GM12878 (cell line): ENCODE data around the gene ANK3. TPM values are rescaled to one million over a fixed set of nuclear protein-coding genes. Genes with fewer than 3 reads are reported as not detected.

ENCODE experiments used
- ATAC-seq: fragments of 200-7000 bp; cut with Tn5 transposase; 3 replicates; pipeline ENCODE4 v1.9.1; 2020; ENCODE audit warnings: mild to moderate bottlenecking, moderate library complexity
- BruUV-seq: library from RNA; stranded (reverse); fragments of 400-500 nt; replicated peaks from 2 replicates; lab custom pipeline; 2021; lab: Mats Ljungman, UMichigan
- CTCF ChIA-PET: fragments of 300-600 bp; sonication (Branson Sonifier 250); formaldehyde crosslinking; extraction: SDS; loops from one replicate; lab custom pipeline; 2021; ENCODE audit warnings: inconsistent platforms; lab: Yijun Ruan, JAX
- POLR2A ChIA-PET: fragments of 350-600 bp; formaldehyde crosslinking; extraction: SDS; loops from one replicate; lab custom pipeline; 2021; ENCODE audit warnings: inconsistent platforms; lab: Charles Lee
- RAD21 ChIA-PET: fragments of 300-600 bp; sonication (Branson Sonifier 250); formaldehyde crosslinking; loops from one replicate; lab custom pipeline; 2023; ENCODE audit warnings: antibody characterized with exemption; ENCODE audit not compliant: unreplicated experiment; lab: Charles Lee
- SMC1A ChIA-PET: fragments of 300-600 bp; sonication (Branson Sonifier 250); formaldehyde crosslinking; loops from one replicate; lab custom pipeline; 2023; ENCODE audit not compliant: unreplicated experiment, uncharacterized antibody; lab: Charles Lee
- DNase-seq: peaks from one replicate; pipeline ENCODE4 v3.0.0-alpha.2; 2011; ENCODE audit warnings: low read depth, low spot score
- FAIRE-seq: peaks from 3 replicates; lab custom pipeline; 2011; peaks lifted over from hg19 to GRCh38; lab: Jason Lieb, UNC
- H2AFZ ChIP-seq: 2 replicates; pipeline ENCODE4 v1.6.0; 2011; ENCODE audit warnings: low read depth, low read length, control low read depth; ENCODE audit not compliant: control insufficient read depth
- H3K27ac ChIP-seq: 2 replicates; pipeline ENCODE4 v1.5.1; 2011; ENCODE audit warnings: control low read depth; ENCODE audit not compliant: control insufficient read depth, insufficient read depth
- H3K27me3 ChIP-seq, 2 experiments: replicated peaks in 1 of 2; 2 replicates each; pipeline versions ENCODE4 v1.6.0 to v1.6.1; 2011; ENCODE audit warnings: low read length in 1 of 2; ENCODE audit not compliant: control insufficient read depth in 2 of 2, insufficient read depth in 2 of 2
- H3K36me3 ChIP-seq, 2 experiments: 2 replicates each; pipeline ENCODE4 v1.5.1; 2011; ENCODE audit warnings: low read length in 1 of 2; ENCODE audit not compliant: control insufficient read depth in 2 of 2, insufficient read depth in 2 of 2
- H3K4me1 ChIP-seq: 2 replicates; pipeline ENCODE4 v1.6.1; 2011; ENCODE audit warnings: mild to moderate bottlenecking, low read length, moderate library complexity, mixed read lengths; ENCODE audit not compliant: control insufficient read depth, insufficient read depth
- H3K4me2 ChIP-seq: 2 replicates; pipeline ENCODE4 v1.6.0; 2011; ENCODE audit warnings: control low read depth; ENCODE audit not compliant: control insufficient read depth, insufficient read depth
- H3K4me3 ChIP-seq: fragments of 200-600 bp; sonication (generic); 2 replicates; pipeline ENCODE4 v1.5.1; 2016
- H3K79me2 ChIP-seq: 2 replicates; pipeline ENCODE4 v1.6.0; 2011; ENCODE audit warnings: low read length; ENCODE audit not compliant: control insufficient read depth, insufficient read depth
- H3K9ac ChIP-seq: 2 replicates; pipeline ENCODE4 v1.8.0; 2011; ENCODE audit warnings: low read length, control low read depth, mixed read lengths; ENCODE audit not compliant: control insufficient read depth, insufficient read depth
- H3K9me3 ChIP-seq: replicated peaks from 3 replicates; pipeline ENCODE4 v1.5.1; 2011; ENCODE audit warnings: mild to moderate bottlenecking, low read length; ENCODE audit not compliant: control insufficient read depth, insufficient read depth
- H4K20me1 ChIP-seq: 2 replicates; pipeline ENCODE4 v1.6.0; 2011; ENCODE audit not compliant: control insufficient read depth, insufficient read depth
- ATF7 ChIP-seq: fragments of 450-650 bp; IDR thresholded peaks from 2 replicates; pipeline ENCODE4 v1.6.1; 2016; ENCODE audit warnings: low read depth, mild to moderate bottlenecking
- DPF2 ChIP-seq: fragments of 450-650 bp; IDR thresholded peaks from 2 replicates; pipeline ENCODE4 v1.6.1; 2017; ENCODE audit warnings: mild to moderate bottlenecking
- ESRRA ChIP-seq: IDR thresholded peaks from 2 replicates; pipeline ENCODE4 v1.6.1; 2012; ENCODE audit warnings: mild to moderate bottlenecking, low read length, improper control_type of control experiment
- ETV6 ChIP-seq, 2 experiments: fragments of 450-650 bp in 1 of 2; IDR thresholded peaks in 1 of 2; conservative IDR thresholded peaks in 1 of 2; 2 replicates each; pipeline ENCODE4 v1.6.1; 2014; ENCODE audit warnings: antibody characterized with exemption in 1 of 2, borderline replicate concordance in 1 of 2, low read depth in 1 of 2, mild to moderate bottlenecking in 1 of 2, moderate library complexity in 1 of 2
- MYB ChIP-seq: fragments of 150-350 bp; IDR thresholded peaks from 2 replicates; pipeline ENCODE4 v1.6.1; 2014; ENCODE audit warnings: mild to moderate bottlenecking, low read depth, low read length, borderline replicate concordance
- NFYA ChIP-seq: IDR thresholded peaks from 2 replicates; pipeline ENCODE4 v1.6.1; 2011; ENCODE audit warnings: low read depth, mild to moderate bottlenecking, low read length, improper control_type of control experiment, borderline replicate concordance
- PAX8 ChIP-seq: fragments of 450-650 bp; IDR thresholded peaks from 2 replicates; pipeline ENCODE4 v1.6.1; 2017; ENCODE audit warnings: mild to moderate bottlenecking, moderate library complexity
- RUNX3 ChIP-seq: IDR thresholded peaks from 2 replicates; pipeline ENCODE4 v1.6.1; 2012; ENCODE audit warnings: low read length, inconsistent platforms
- SMARCA5 ChIP-seq: fragments of 450-650 bp; IDR thresholded peaks from 2 replicates; pipeline ENCODE4 v1.6.1; 2017; ENCODE audit warnings: mild to moderate bottlenecking
- STAT1 ChIP-seq: fragments of 450-650 bp; conservative IDR thresholded peaks from 2 replicates; pipeline ENCODE4 v1.6.1; 2014; ENCODE audit warnings: antibody characterized with exemption, mild to moderate bottlenecking
- ZZZ3 ChIP-seq: IDR thresholded peaks from 2 replicates; pipeline ENCODE4 v1.6.1; 2011; ENCODE audit warnings: low read depth; ENCODE audit not compliant: control insufficient read depth, insufficient read length
- whole genome bisulfite sequencing: methylation state at CpG from one replicate; pipeline ENCODE4 v1.1.6; 2016; ENCODE audit warnings: low lambda C conversion rate; ENCODE audit not compliant: insufficient replicate concordance, insufficient coverage; ENCODE audit errors: missing lambda C conversion rate; 5-methylcytosine and 5-hydroxymethylcytosine counted together
- in situ Hi-C: fragments of 300-500 bp; cut with MboI; formaldehyde crosslinking; loops from 9 replicates; pipeline ENCODE4 v1.14.3; 2018; ENCODE audit warnings: mixed read lengths
- intact Hi-C: fragments of 100-400 bp; cut with micrococcal nuclease; formaldehyde crosslinking; loops from one replicate; pipeline ENCODE4 v1.14.2; 2022; ENCODE audit not compliant: unreplicated experiment
- polyA plus RNA-seq, 11 experiments: library from polyadenylated mRNA; depleted of rRNA in 4 of 11; unstranded in 6 of 11; stranded (reverse) in 5 of 11; fragments of >200 nt; fragmentation: Nextera tagmentation in 4 of 11; fragmentation: Illumina TruSeq in 1 of 11; extraction: Ambion mirVana in 4 of 11; extraction: Trizol in 1 of 11; gene quantifications; 1 replicate in 1 of 11; 2 replicates in 10 of 11; pipeline versions ENCODE4 v1.2.1 to v1.2.3, GENCODE V29; 2011 to 2016; ENCODE audit warnings: inconsistent platforms in 2 of 11, missing spikeins in 2 of 11, low read depth in 1 of 11
- total RNA-seq, 4 experiments: library from RNA; depleted of rRNA in 3 of 4; stranded (reverse); fragments of >200 nt in 3 of 4; fragmentation: Illumina TruSeq in 1 of 4; extraction: Trizol in 1 of 4; gene quantifications; 2 replicates each; pipeline versions ENCODE4 v1.2.1 to v1.2.3, GENCODE V29; 2013 to 2021
- TF ChIP-seq, protein P1 (sequence below): IDR thresholded peaks from 2 replicates; pipeline ENCODE4 v1.6.1; 2011; ENCODE audit warnings: borderline replicate concordance, low read depth, mild to moderate bottlenecking, moderate library complexity, low read length; ENCODE audit not compliant: insufficient read depth, poor library complexity, severe bottlenecking
- TF ChIP-seq, protein P2 (sequence below): IDR thresholded peaks from 2 replicates; pipeline ENCODE4 v1.6.1; 2012; ENCODE audit warnings: low read depth, low read length, improper control_type of control experiment
- TF ChIP-seq, protein P3 (sequence below): fragments of 150-350 bp; IDR thresholded peaks from 2 replicates; pipeline ENCODE4 v1.6.1; 2014; ENCODE audit warnings: mild to moderate bottlenecking, low read depth, low read length

ANK3 gene
- total and polyA plus RNA-seq, 10 of the 15 experiments (the other 5 are each of a cell fraction or from before 2014, with no cell fraction given) = 0.06 to 0.82 (median 0.20) TPM; not detected in 2

DNA sequence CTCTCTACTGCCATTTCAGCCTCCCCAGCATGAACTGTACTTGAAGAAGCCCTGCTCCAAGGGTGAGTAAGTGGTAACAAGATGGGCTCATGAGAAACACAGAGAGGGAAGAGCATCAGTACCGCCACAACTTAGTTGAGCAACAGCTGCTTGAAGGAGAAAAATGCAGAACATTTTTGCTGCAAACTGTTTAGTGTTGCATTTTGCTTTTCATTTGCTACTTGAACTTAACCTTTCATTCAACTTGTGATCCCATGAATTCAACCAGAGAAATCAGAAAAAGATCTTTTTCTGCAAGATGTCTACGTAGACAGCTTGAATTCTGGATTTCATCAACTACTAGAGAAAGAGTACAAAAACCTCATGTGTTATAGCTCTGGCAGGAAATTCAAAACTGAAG is 40.7 kb downstream of the ANK3 start:
- TF ChIP-seq ETV6 (conservative IDR thresholded peaks at IDR 0.05 in 1 of 2, IDR thresholded peaks at IDR 0.05 in 1 of 2; ENCODE audit: borderline replicate concordance in 1 of 2, low read depth in 1 of 2) = no peak
- TF ChIP-seq MYB = no peak
- TF ChIP-seq NFYA = no peak
- TF ChIP-seq, protein P1, sequence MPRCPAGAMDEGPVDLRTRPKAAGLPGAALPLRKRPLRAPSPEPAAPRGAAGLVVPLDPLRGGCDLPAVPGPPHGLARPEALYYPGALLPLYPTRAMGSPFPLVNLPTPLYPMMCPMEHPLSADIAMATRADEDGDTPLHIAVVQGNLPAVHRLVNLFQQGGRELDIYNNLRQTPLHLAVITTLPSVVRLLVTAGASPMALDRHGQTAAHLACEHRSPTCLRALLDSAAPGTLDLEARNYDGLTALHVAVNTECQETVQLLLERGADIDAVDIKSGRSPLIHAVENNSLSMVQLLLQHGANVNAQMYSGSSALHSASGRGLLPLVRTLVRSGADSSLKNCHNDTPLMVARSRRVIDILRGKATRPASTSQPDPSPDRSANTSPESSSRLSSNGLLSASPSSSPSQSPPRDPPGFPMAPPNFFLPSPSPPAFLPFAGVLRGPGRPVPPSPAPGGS = no peak
- no peak for TF ChIP-seq ZZZ3
- no peak for TF ChIP-seq SMARCA5
- TF ChIP-seq ATF7 = no peak
- TF ChIP-seq, protein P2, sequence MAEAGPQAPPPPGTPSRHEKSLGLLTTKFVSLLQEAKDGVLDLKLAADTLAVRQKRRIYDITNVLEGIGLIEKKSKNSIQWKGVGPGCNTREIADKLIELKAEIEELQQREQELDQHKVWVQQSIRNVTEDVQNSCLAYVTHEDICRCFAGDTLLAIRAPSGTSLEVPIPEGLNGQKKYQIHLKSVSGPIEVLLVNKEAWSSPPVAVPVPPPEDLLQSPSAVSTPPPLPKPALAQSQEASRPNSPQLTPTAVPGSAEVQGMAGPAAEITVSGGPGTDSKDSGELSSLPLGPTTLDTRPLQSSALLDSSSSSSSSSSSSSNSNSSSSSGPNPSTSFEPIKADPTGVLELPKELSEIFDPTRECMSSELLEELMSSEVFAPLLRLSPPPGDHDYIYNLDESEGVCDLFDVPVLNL = no peak
- no peak for TF ChIP-seq ESRRA
- TF ChIP-seq DPF2 = no peak
- TF ChIP-seq PAX8 = no peak
- TF ChIP-seq, protein P3, sequence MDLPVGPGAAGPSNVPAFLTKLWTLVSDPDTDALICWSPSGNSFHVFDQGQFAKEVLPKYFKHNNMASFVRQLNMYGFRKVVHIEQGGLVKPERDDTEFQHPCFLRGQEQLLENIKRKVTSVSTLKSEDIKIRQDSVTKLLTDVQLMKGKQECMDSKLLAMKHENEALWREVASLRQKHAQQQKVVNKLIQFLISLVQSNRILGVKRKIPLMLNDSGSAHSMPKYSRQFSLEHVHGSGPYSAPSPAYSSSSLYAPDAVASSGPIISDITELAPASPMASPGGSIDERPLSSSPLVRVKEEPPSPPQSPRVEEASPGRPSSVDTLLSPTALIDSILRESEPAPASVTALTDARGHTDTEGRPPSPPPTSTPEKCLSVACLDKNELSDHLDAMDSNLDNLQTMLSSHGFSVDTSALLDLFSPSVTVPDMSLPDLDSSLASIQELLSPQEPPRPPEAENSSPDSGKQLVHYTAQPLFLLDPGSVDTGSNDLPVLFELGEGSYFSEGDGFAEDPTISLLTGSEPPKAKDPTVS = no peak
- no peak for TF ChIP-seq RUNX3
- TF ChIP-seq STAT1 = no peak
- TF ChIP-seq, all 136 proteins: peak for 0
- RAD21 ChIA-PET = interaction anchor here (0.7 kb wide), 2 partner anchors 44 to 111 kb away, joined by 3 read pairs; no protein-coding TSS in a partner anchor
- WGBS = 57% methylated on average over 2 of the region's 2 CpGs
- POLR2A ChIA-PET = no interaction called here
- SMC1A ChIA-PET = interaction anchor here (0.9 to 4.6 kb wide), 3 partner anchors 71 to 228 kb away, joined by 3 to 18 read pairs (median 3); no protein-coding TSS in a partner anchor
- Histone ChIP-seq H3K9ac (no peak overlapping the region), H3K79me2 (no peaks in the 10 kb centered on the region), H3K27me3 (no peaks in the 10 kb centered on the region), H3K36me3 (no peaks in the 10 kb centered on the region), H2AFZ (no peak overlapping the region), H3K4me3 (no peak overlapping the region), H3K4me1 (peaks cover 34% of the 10 kb centered on the region), H3K4me2 (no peak overlapping the region), H3K9me3 (no peaks in the 10 kb centered on the region), H3K27ac (no peak overlapping the region), H4K20me1 (no peaks in the 10 kb centered on the region)
- FAIRE-seq (no peak), ATAC-seq (no peak), DNase-seq (no peak)
- intact Hi-C loops = no loop called here
- in situ Hi-C loops = no loop called here
- CTCF ChIA-PET = interaction anchor here (0.6 to 7.0 kb wide), 4 partner anchors 111 to 275 kb away, joined by 3 to 47 read pairs (median 3); no protein-coding TSS in a partner anchor
- no TSS peak for BruUV-seq
